Natural killer cell treated with Interleukin-12 subunit alpha and Interleukin-12 subunit beta and Interleukin-15 and Interleukin-18, amount 100 ng/mL, for 72 hours (primary cell): ENCODE data around the gene NR4A3. TPM values are rescaled to one million over a fixed set of nuclear protein-coding genes. Genes with fewer than 3 reads are reported as not detected.
A peak's percentile ranks its signal among the peaks of the same experiment; 100 is the strongest.
"Not testable (repeated sequence)": the region's sequence is repeated elsewhere in the genome, so short reads cannot be mapped to it uniquely, and the experiment has no call there.

Experiments
- ATAC-seq, 2 donors: fragments of 150-1000 bp; cut with Tn5 transposase in 1 of 2; sonication (Bioruptor Pico), chemical (Tn5 transposase) in 1 of 2; 2 replicates each; pipeline ENCODE4 v1.10.0; 2021
- DNase-seq: peaks from one replicate; pipeline ENCODE4 v3.0.0; 2022; ENCODE audit warnings: low spot score
- H3K27ac Mint-ChIP-seq, 2 donors: 1 replicate in 1 of 2; 2 replicates in 1 of 2; pipeline ENCODE4 v1.8.0; 2022; ENCODE audit warnings: mixed read lengths in 2 of 2, mild to moderate bottlenecking in 1 of 2, moderate library complexity in 1 of 2
- H3K27me3 Mint-ChIP-seq, 2 donors: 1 replicate in 1 of 2; 2 replicates in 1 of 2; pipeline ENCODE4 v1.8.0; 2022; ENCODE audit warnings: mixed read lengths in 2 of 2
- H3K36me3 Mint-ChIP-seq: one replicate; pipeline ENCODE4 v1.8.0; 2022; ENCODE audit warnings: mixed read lengths
- H3K4me1 Mint-ChIP-seq, 2 donors: 1 replicate in 1 of 2; 2 replicates in 1 of 2; pipeline ENCODE4 v1.8.0; 2022; ENCODE audit warnings: low read depth in 2 of 2, mixed read lengths in 2 of 2, mild to moderate bottlenecking in 1 of 2
- H3K4me3 Mint-ChIP-seq: one replicate; pipeline ENCODE4 v1.8.0; 2022; ENCODE audit warnings: mixed read lengths
- H3K9me3 Mint-ChIP-seq: 2 replicates; pipeline ENCODE4 v1.8.0; 2022; ENCODE audit warnings: mixed read lengths
- total RNA-seq, 2 donors: library from RNA; stranded (reverse); gene quantifications; one replicate each; pipeline ENCODE4 v1.2.3, GENCODE V29; 2022

The NR4A3 gene
- 1 to 10 TPM; 1.3 to 2.4 TPM for total RNA-seq

DNA sequence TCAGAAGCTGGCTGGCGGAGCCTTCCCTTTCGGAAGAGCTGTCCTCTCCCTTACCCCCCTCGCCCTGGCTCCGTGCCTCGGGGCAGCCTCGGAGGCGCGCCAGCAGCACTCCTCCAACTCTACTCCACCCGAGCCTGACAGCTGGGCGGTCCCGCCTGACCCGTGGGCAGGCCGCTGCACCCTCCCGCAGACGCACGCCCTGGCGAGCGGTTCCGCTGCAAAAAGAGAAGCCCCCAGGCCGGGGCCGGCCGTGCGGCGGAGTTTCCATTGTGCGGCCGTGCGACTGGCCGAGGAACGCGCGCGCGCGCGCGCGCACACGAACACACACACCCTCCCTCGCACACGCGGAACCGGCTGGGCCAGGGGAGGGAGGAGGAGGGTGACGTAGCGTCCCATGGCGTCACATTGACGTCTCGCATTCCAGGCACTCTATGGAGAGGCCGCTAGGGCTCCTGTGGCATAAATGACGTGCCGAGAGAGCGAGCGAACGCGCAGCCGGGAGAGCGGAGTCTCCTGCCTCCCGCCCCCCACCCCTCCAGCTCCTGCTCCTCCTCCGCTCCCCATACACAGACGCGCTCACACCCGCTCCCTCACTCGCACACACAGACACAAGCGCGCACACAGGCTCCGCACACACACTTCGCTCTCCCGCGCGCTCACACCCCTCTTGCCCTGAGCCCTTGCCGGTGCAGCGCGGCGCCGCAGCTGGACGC lies at the start of gene NR4A3:
Gene NR4A3 (plus strand): TSS at position 490 of the 713 bp plus-strand sequence. CDS start 6,158 bp downstream, outside the sequence.
- Mint-ChIP-seq H3K36me3 (no peaks in the 10 kb centered on the region), H3K4me3 (peak within 1 kb of the TSS; percentile 94), H3K27me3 (peaks cover 9 to 19% of the 10 kb centered on the region in 2 donors), H3K9me3 (no peaks in the 10 kb centered on the region), H3K4me1 (peaks cover 63 to 65% of the 10 kb centered on the region in 2 donors), H3K27ac (peak within 1 kb of the TSS; percentile 89 to 92)
- ATAC-seq (peak; percentile 44 to 54), DNase-seq (peak; percentile 89)

DNA sequence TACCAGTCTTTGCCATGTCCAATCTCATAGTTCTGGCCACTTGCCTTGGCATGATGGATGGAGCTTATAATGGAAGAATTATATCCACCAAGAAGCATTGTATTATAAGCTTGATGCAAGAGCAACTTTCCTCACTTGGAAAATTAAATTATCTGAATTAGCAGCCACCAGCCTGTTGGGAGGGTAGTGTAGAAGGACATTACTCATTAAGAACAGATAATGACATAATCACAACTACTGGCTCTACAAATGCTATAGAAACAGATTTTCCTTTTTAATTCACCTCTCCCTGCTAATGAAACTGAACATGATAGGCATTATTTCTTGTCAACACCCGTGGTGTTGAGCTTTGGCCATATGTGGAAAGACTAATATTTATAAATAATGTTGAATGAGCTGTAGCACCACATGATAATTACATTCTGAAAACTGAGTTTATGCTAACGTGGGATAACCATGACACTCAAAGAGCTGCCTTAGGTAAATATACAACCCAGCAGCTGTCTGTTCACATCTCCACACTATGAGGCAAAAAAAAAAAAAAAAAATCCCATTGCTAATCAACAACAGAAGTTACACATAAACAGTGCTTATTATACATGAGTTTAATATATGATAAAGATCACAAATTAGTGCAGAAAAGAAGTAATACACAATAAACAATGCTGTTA lies 48.1 kb upstream of the NR4A3 start:
- Mint-ChIP-seq H3K9me3 (no peaks in the 10 kb centered on the region), H3K4me3 (no peak overlapping the region), H3K36me3 (no peaks in the 10 kb centered on the region), H3K4me1 (peaks cover under 1 to 1% of the 10 kb centered on the region in 2 donors), H3K27me3 (peaks cover 8 to 20% of the 10 kb centered on the region in 2 donors), H3K27ac (no peak overlapping the region)
- ATAC-seq (no peak), DNase-seq (no peak)

DNA sequence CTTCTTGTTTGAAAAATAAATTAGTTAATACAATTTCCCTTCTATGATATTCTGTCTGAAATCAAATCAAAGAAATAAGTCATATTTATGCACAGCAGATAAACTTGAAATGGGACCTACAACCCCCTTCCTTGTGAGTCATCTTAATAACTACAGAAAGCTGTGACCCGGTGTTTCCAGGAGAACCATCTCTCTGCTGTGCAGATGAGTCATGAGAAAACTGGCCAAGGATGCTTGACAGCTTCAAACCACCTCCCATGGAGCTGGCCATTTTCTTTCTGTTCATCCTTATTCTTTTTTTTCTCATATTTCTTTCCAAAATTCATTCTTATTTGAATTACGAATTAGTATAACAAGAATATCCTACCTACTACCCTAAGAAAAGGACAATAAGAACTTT lies 43.4 kb upstream of the NR4A3 start:
- Mint-ChIP-seq H3K9me3 (no peaks in the 10 kb centered on the region), H3K27ac (no peak overlapping the region), H3K27me3 (peaks cover 5 to 19% of the 10 kb centered on the region in 2 donors), H3K4me3 (no peak overlapping the region), H3K36me3 (no peaks in the 10 kb centered on the region), H3K4me1 (peaks cover 12 to 21% of the 10 kb centered on the region in 2 donors)
- ATAC-seq, result peak; percentile 71 to 76
- no peak for DNase-seq

DNA sequence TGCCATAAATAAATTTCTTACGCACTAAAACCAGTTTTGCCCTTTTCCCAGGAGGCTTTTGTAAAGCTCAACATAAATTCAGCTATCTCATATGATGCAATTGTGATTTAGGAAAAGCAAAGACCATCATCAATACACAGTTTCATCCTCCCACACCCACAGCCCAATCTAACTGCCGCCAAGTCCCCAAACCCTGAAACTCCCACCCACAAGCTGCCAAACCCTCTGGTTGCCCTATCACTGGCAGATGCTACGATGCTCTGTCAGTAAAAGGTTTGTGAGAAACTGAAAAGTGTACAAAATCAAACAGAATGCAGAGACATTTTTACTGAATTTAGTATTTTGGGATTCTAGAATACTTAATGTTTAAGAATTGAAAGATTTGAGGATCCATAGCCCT lies 42.8 kb upstream of the NR4A3 start:
- no peak for DNase-seq
- Mint-ChIP-seq H3K9me3 (no peaks in the 10 kb centered on the region), H3K4me3 (no peak overlapping the region), H3K27ac (no peak overlapping the region), H3K27me3 (peaks cover 5 to 19% of the 10 kb centered on the region in 2 donors), H3K36me3 (no peaks in the 10 kb centered on the region), H3K4me1 (peaks cover 12 to 21% of the 10 kb centered on the region in 2 donors)
- ATAC-seq, result no peak

DNA sequence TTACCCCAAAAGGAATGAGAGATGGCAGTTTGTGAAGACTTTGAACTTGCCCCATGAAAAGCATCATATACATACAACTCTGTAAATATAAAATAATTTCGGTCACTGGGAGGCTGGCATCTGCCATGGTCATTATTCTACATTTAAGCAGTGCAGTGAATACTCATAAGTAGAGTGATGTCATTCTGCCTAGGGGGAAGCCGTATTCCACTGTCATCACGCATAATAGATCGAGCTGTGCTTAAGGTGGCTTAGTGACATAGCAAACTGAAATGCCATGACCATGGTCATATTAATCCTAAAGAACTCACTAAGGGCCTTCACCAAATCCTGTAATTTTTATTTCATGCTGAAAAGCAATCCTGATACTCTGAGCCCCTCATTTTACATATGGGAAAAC lies 42.4 kb upstream of the NR4A3 start:
- Mint-ChIP-seq H3K27me3 (peaks cover 5 to 19% of the 10 kb centered on the region in 2 donors), H3K9me3 (no peaks in the 10 kb centered on the region), H3K27ac (no peak overlapping the region), H3K4me3 (no peak overlapping the region), H3K36me3 (no peaks in the 10 kb centered on the region), H3K4me1 (peaks cover 12 to 21% of the 10 kb centered on the region in 2 donors)
- ATAC-seq (peak in 1 of 2 donors; percentile 50), DNase-seq (no peak)

GRCh38 chr9:99782349-99782748 lies 39.3 kb upstream of the NR4A3 start:
- not testable (repeated sequence) for H3K4me3 Mint-ChIP-seq, DNase-seq, ATAC-seq, H3K9me3 Mint-ChIP-seq, H3K36me3 Mint-ChIP-seq
- H3K4me1 Mint-ChIP-seq, result peaks cover 12 to 21% of the 10 kb centered on the region in 2 donors
- H3K27me3 Mint-ChIP-seq, result peaks cover 10 to 20% of the 10 kb centered on the region in 2 donors
- H3K27ac Mint-ChIP-seq, result peak overlapping the region in 1 of 2 donors; percentile 22

- Mint-ChIP-seq H3K9me3 (no peaks in the 10 kb centered on the region), H3K27me3 (peaks cover 14 to 27% of the 10 kb centered on the region in 2 donors), H3K4me1 (peaks cover 12 to 21% of the 10 kb centered on the region in 2 donors), H3K27ac (peak overlapping the region; percentile 22 to 59), H3K4me3 (peak overlapping the region; percentile 9), H3K36me3 (no peaks in the 10 kb centered on the region)
- DNase-seq, result no peak
- ATAC-seq, result peak in 1 of 2 donors; percentile 72
Measured at GRCh38 chr9:99782962-99783718, 38.5 kb upstream of the NR4A3 start.

GRCh38 chr9:99783799-99784198 lies 37.9 kb upstream of the NR4A3 start:
- Mint-ChIP-seq H3K27me3 (peaks cover 14 to 27% of the 10 kb centered on the region in 2 donors), H3K36me3 (no peaks in the 10 kb centered on the region), H3K4me1 (peaks cover 10 to 18% of the 10 kb centered on the region in 2 donors), H3K4me3 (no peak overlapping the region), H3K27ac (no peak overlapping the region), H3K9me3 (no peaks in the 10 kb centered on the region)
- ATAC-seq (no peak), DNase-seq (no peak)

GRCh38 chr9:99785010-99785590 lies 36.6 kb upstream of the NR4A3 start:
- Mint-ChIP-seq H3K4me1 (peaks cover 8 to 15% of the 10 kb centered on the region in 2 donors), H3K36me3 (no peaks in the 10 kb centered on the region), H3K27me3 (peaks cover 19 to 27% of the 10 kb centered on the region in 2 donors), H3K4me3 (no peak overlapping the region), H3K9me3 (no peaks in the 10 kb centered on the region), H3K27ac (no peak overlapping the region)
- ATAC-seq (peak in 1 of 2 donors; percentile 6), DNase-seq (no peak)

- ATAC-seq, result no peak
- no peak for DNase-seq
- no peaks in the 10 kb centered on the region for H3K9me3 Mint-ChIP-seq
- H3K36me3 Mint-ChIP-seq, result no peaks in the 10 kb centered on the region
- H3K27ac Mint-ChIP-seq, result no peak overlapping the region
- H3K4me3 Mint-ChIP-seq, result no peak overlapping the region
- peaks cover 19 to 24% of the 10 kb centered on the region in 2 donors for H3K27me3 Mint-ChIP-seq
- H3K4me1 Mint-ChIP-seq, result peaks cover 5 to 8% of the 10 kb centered on the region in 2 donors
Measured at GRCh38 chr9:99787556-99787955, 34.1 kb upstream of the NR4A3 start.

DNA sequence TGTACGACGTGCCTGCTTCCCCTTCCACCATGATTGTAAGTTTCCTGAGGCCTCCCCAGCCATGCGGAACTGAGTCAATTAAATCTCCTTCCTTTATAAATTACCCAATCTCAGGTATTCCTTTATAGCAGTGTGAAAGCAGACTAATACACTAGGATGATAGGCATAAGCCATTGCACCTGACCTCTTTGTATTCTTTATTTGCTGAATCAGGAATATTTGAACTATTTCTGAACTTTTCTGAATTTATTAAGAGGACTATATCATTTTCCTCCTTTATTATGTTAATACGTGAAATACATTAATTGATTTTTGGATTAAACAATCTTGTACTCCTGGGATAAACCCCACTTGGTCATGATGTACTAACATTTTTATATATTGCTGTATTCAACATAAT lies 28.2 kb upstream of the NR4A3 start:
- Mint-ChIP-seq H3K27me3 (peaks cover 9 to 18% of the 10 kb centered on the region in 2 donors), H3K27ac (no peak overlapping the region), H3K36me3 (no peaks in the 10 kb centered on the region), H3K9me3 (no peaks in the 10 kb centered on the region), H3K4me1 (no peaks in the 10 kb centered on the region), H3K4me3 (no peak overlapping the region)
- DNase-seq, result no peak
- no peak for ATAC-seq

- peaks cover 9% of the 10 kb centered on the region in 2 donors for H3K27me3 Mint-ChIP-seq
- DNase-seq (no peak), ATAC-seq (no peak)
- H3K36me3 Mint-ChIP-seq, result no peaks in the 10 kb centered on the region
- H3K9me3 Mint-ChIP-seq, result no peaks in the 10 kb centered on the region
- H3K4me3 Mint-ChIP-seq, result no peak overlapping the region
- no peak overlapping the region for H3K27ac Mint-ChIP-seq
- H3K4me1 Mint-ChIP-seq, result no peaks in the 10 kb centered on the region
Measured at GRCh38 chr9:99796231-99796630, 25.5 kb upstream of the NR4A3 start.

DNA sequence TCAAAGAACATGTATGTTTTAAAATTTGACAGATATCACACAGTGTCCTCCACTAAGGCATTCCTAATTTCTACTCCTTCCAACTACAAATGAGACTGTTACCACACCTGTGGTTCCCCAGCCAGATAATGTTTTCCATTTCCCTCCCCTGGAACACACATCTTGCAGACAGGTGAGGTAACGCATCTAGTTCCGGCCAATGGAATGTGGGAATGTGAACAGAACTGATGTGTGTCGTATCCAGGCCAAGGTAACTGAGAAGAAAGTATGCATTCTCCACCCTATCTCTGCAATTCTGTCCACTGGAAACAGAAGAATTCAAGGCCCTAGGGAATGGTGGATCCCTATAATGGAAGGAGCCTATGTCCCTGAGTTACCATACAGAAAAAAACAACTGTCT lies 19.9 kb upstream of the NR4A3 start:
- H3K27ac Mint-ChIP-seq, result no peak overlapping the region
- no peaks in the 10 kb centered on the region for H3K9me3 Mint-ChIP-seq
- no peaks in the 10 kb centered on the region for H3K4me1 Mint-ChIP-seq
- H3K4me3 Mint-ChIP-seq, result no peak overlapping the region
- no peak for DNase-seq
- H3K27me3 Mint-ChIP-seq, result no peaks in the 10 kb centered on the region
- H3K36me3 Mint-ChIP-seq, result no peaks in the 10 kb centered on the region
- ATAC-seq, result no peak
